Liver (tissue), 3 donors: ENCODE results near the gene GLRB.

Source experiments
- GABPA ChIP-seq, 2 donors: IDR thresholded peaks in 1 of 2; conservative IDR thresholded peaks in 1 of 2; 2 replicates each; pipeline ENCODE4 v1.6.1; 2016; ENCODE audit warnings: antibody characterized with exemption in 2 of 2, mild to moderate bottlenecking in 1 of 2, moderate library complexity in 1 of 2
- HNF4G ChIP-seq: IDR thresholded peaks from 2 replicates; pipeline ENCODE4 v1.6.1; 2016; ENCODE audit warnings: antibody characterized with exemption
- MAX ChIP-seq: IDR thresholded peaks from 2 replicates; pipeline ENCODE4 v1.6.1; 2016; ENCODE audit warnings: antibody characterized with exemption
- NR2F2 ChIP-seq: IDR thresholded peaks from 2 replicates; pipeline ENCODE4 v1.6.1; 2016; ENCODE audit warnings: antibody characterized with exemption
- RAD21 ChIP-seq, 2 donors: IDR thresholded peaks; 2 replicates each; pipeline ENCODE4 v1.6.1; 2016; ENCODE audit warnings: antibody characterized with exemption in 2 of 2, mild to moderate bottlenecking in 2 of 2
- TF ChIP-seq, protein P1 (sequence below): fragments of 150-350 bp; IDR thresholded peaks from 2 replicates; pipeline ENCODE4 v1.5.1; 2017; ENCODE audit warnings: improper control_type of control experiment, low read depth, low read length; ENCODE audit not compliant: missing input control
- donor health status: healthy.
- donor health status: healthy.

GRCh38 chr4:157165935-157166610 lies 90.1 kb downstream of the GLRB start:
- TF ChIP-seq, protein P1, sequence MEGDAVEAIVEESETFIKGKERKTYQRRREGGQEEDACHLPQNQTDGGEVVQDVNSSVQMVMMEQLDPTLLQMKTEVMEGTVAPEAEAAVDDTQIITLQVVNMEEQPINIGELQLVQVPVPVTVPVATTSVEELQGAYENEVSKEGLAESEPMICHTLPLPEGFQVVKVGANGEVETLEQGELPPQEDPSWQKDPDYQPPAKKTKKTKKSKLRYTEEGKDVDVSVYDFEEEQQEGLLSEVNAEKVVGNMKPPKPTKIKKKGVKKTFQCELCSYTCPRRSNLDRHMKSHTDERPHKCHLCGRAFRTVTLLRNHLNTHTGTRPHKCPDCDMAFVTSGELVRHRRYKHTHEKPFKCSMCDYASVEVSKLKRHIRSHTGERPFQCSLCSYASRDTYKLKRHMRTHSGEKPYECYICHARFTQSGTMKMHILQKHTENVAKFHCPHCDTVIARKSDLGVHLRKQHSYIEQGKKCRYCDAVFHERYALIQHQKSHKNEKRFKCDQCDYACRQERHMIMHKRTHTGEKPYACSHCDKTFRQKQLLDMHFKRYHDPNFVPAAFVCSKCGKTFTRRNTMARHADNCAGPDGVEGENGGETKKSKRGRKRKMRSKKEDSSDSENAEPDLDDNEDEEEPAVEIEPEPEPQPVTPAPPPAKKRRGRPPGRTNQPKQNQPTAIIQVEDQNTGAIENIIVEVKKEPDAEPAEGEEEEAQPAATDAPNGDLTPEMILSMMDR: no peak
- TF ChIP-seq MAX (no peak), HNF4G (no peak), NR2F2 (no peak), RAD21 (IDR thresholded peaks at IDR 0.05) (no peak), GABPA (IDR thresholded peaks at IDR 0.05 in 1 of 2, conservative IDR thresholded peaks at IDR 0.05 in 1 of 2) (no peak)
